KMS-11 (cell line): ENCODE data around the gene PCSK7.

ENCODE experiments used
- H2AFZ ChIP-seq: fragments of 200-600 bp; sonication (generic); 2 replicates; pipeline ENCODE4 v1.6.1; 2016; ENCODE audit warnings: antibody characterized with exemption, mixed run types, low read depth
- H3K27ac ChIP-seq: fragments of 200-600 bp; sonication (generic); 2 replicates; pipeline ENCODE4 v1.6.1; 2016; ENCODE audit warnings: mild to moderate bottlenecking, mixed run types
- H3K27me3 ChIP-seq: fragments of 200-600 bp; sonication (generic); 2 replicates; pipeline ENCODE4 v1.6.1; 2017; ENCODE audit warnings: mild to moderate bottlenecking, low read depth, mixed run types, moderate library complexity; ENCODE audit not compliant: insufficient read depth
- H3K36me3 ChIP-seq: fragments of 200-600 bp; sonication (generic); 2 replicates; pipeline ENCODE4 v1.6.1; 2017; ENCODE audit warnings: mild to moderate bottlenecking, mixed run types; ENCODE audit not compliant: insufficient read depth
- H3K4me1 ChIP-seq: fragments of 200-600 bp; sonication (generic); 2 replicates; pipeline ENCODE4 v1.6.1; 2016; ENCODE audit warnings: mild to moderate bottlenecking, low read depth, mixed run types; ENCODE audit not compliant: poor library complexity, severe bottlenecking
- H3K4me2 ChIP-seq: fragments of 200-600 bp; sonication (generic); 2 replicates; pipeline ENCODE4 v1.7.0; 2016; ENCODE audit warnings: mild to moderate bottlenecking, mixed run types
- H3K4me3 ChIP-seq: fragments of 200-600 bp; sonication (generic); IDR thresholded peaks from 2 replicates; pipeline ENCODE4 v1.6.1; 2017; ENCODE audit warnings: low read depth, low read length, mixed read lengths; ENCODE audit not compliant: insufficient read depth
- H3K79me2 ChIP-seq: fragments of 200-600 bp; sonication (generic); 2 replicates; pipeline ENCODE4 v1.6.1; 2016; ENCODE audit warnings: low read depth, mixed run types; ENCODE audit not compliant: insufficient read depth
- H3K9ac ChIP-seq: fragments of 200-600 bp; sonication (generic); 2 replicates; pipeline ENCODE4 v1.6.1; 2016; ENCODE audit warnings: mild to moderate bottlenecking, mixed run types
- H4K20me1 ChIP-seq: fragments of 200-600 bp; sonication (generic); 2 replicates; pipeline ENCODE4 v1.6.1; 2016; ENCODE audit warnings: mild to moderate bottlenecking, mixed run types; ENCODE audit not compliant: insufficient read depth
- TF ChIP-seq, protein P1 (sequence below): fragments of 200-600 bp; sonication (generic); conservative IDR thresholded peaks from 2 replicates; pipeline ENCODE4 v1.6.1; 2017; ENCODE audit warnings: low read depth, mild to moderate bottlenecking, antibody characterized with exemption, low read length, moderate library complexity, mixed read lengths

Gene PCSK7

DNA sequence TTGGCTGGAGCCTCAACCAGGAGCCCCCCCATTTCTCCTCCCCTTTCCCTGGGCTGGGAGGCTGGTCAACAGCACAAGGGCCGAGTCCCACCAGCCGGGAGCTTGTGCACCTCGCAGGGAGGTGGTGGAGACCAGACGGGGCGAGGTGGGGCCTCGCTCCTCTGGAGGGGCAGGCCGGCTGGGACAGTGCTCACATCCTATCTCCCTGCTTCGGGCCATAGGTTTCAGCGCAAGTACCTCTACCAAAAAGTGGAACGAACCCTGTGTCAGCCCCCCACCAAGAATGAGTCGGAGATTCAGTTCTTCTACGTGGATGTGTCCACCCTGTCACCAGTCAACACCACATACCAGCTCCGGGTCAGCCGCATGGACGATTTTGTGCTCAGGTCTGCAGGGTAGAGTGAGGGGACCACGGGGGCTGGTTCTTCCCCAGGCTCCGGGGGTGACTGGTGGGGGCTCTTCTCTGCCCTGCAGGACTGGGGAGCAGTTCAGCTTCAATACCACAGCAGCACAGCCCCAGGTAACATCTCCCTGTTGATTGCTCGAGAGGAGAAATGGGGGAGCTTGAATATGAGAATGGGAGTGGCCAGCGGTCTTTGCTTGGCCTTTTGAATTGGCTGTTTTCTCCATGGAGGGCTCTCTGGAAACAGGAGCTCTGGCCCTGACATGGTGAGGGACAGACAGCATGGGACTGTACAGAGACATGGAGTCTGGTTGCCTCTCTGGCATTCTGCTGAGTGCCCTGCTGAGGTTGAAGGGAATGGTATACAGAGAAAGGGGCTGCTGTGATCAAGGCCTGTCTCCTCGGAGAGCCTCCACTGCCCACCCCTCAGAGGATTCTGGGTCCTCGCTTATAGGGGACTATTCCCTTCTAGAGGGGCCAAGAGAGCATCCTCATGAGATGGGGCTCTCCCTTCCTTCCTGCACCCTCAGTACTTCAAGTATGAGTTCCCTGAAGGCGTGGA is 50.0 kb downstream of the PCSK7 start:
- TF ChIP-seq, protein P1, sequence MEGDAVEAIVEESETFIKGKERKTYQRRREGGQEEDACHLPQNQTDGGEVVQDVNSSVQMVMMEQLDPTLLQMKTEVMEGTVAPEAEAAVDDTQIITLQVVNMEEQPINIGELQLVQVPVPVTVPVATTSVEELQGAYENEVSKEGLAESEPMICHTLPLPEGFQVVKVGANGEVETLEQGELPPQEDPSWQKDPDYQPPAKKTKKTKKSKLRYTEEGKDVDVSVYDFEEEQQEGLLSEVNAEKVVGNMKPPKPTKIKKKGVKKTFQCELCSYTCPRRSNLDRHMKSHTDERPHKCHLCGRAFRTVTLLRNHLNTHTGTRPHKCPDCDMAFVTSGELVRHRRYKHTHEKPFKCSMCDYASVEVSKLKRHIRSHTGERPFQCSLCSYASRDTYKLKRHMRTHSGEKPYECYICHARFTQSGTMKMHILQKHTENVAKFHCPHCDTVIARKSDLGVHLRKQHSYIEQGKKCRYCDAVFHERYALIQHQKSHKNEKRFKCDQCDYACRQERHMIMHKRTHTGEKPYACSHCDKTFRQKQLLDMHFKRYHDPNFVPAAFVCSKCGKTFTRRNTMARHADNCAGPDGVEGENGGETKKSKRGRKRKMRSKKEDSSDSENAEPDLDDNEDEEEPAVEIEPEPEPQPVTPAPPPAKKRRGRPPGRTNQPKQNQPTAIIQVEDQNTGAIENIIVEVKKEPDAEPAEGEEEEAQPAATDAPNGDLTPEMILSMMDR, result no peak
- Histone ChIP-seq H3K9ac (no peak overlapping the region), H4K20me1 (no peaks in the 10 kb centered on the region), H3K27me3 (no peaks in the 10 kb centered on the region), H3K79me2 (no peaks in the 10 kb centered on the region), H3K4me3 (no peak overlapping the region), H3K4me2 (no peak overlapping the region), H3K36me3 (no peaks in the 10 kb centered on the region), H3K4me1 (peaks cover 19% of the 10 kb centered on the region), H2AFZ (no peak overlapping the region), H3K27ac (no peak overlapping the region)

DNA sequence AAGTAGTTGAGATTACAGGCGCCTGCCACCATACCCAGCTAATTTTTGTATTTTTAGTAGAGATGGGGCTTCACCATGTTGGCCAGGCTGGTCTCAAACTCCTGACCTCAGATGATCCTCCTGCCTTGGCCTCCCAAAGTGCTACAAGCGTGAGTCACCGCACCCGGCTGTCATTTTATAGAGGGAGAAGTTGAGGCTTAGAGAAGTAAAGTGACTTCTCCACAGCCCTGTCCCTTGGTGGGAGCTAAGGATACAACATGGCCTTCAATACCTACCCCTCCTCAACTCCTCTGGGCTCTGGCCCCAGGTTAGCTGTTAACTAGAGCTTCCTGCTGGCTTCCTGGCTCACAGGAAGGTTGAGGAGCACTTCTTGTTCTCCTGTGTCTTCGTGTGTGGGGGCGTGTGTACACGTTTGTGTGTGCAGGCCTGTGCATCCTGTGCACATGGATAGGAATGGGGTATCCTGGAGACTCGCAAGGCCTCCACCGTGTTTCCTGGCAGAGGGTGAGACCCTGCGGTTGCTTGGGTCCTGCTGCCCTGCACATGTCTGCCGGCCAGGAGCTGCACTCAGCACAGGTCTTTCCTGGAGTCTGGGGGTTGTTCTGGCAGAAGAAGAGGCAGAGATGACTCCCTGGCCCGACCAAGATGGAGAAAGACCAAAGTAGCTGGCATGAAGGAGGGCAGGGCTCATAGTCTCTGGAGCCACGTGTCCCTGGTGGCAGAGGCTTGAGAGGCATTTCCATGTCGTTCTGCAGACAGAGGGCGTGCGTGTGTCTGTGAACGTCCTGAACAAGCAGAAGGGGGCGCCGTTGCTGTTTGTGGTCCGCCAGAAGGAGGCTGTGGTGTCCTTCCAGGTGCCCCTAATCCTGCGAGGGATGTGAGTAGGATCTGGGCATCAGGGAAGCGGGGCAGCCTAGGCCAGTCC is 51.0 kb downstream of the PCSK7 start:
- Histone ChIP-seq H2AFZ (no peak overlapping the region), H3K27ac (no peak overlapping the region)

DNA sequence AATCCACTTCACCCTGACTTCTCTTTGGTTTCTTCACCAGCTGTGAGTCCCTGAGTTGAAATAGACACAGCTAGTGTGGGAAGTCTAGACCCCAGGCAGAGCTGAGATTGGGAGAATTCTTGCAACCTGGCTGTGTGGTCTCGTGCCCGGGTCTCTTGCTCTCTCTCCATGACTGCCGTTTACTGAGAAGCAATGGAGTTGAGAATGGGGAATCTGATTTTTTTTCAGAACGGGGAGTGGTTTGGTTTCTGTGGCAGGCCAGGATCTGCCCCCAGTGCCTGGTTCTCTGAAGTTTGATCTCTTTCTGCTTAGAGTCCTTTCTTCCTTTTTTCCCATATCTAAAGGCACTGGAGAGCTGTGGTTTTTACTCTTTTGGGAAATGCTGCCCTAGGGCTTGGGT is 51.9 kb downstream of the PCSK7 start:
- Histone ChIP-seq H2AFZ (peak overlapping the region; percentile 59; the same call in 1 of the 2 replicates), H3K27ac (no peak overlapping the region), H3K4me1 (peaks cover 19% of the 10 kb centered on the region), H3K27me3 (no peaks in the 10 kb centered on the region), H3K9ac (no peak overlapping the region; the same call in 1 of the 2 replicates), H4K20me1 (no peaks in the 10 kb centered on the region), H3K4me3 (no peak overlapping the region), H3K4me2 (peak overlapping the region; percentile 91), H3K79me2 (no peaks in the 10 kb centered on the region), H3K36me3 (no peaks in the 10 kb centered on the region)
- TF ChIP-seq, protein P1, result no peak

More for the DNA sequence above, 51.0 kb downstream of the PCSK7 start:
- H3K4me1 ChIP-seq, result peaks cover 19% of the 10 kb centered on the region
- no peak overlapping the region for H3K4me3 ChIP-seq
- no peak overlapping the region for H3K4me2 ChIP-seq
- no peaks in the 10 kb centered on the region for H3K79me2 ChIP-seq
- H4K20me1 ChIP-seq, result no peaks in the 10 kb centered on the region
- TF ChIP-seq, protein P1, result no peak
- H3K27me3 ChIP-seq, result no peaks in the 10 kb centered on the region
- no peak overlapping the region for H3K9ac ChIP-seq
- H3K36me3 ChIP-seq, result no peaks in the 10 kb centered on the region
